A673 (cell line): ENCODE results near the gene ZNF716. TPM values are rescaled to one million over a fixed set of nuclear protein-coding genes. Genes with fewer than 3 reads are reported as not detected.

Experiments used
- BruUV-seq: library from RNA; stranded (reverse); fragments of 400-500 nt; replicated peaks from 2 replicates; lab custom pipeline; 2021; lab: Mats Ljungman, UMichigan
- CTCF ChIA-PET: fragments of 300-600 bp; sonication (Branson Sonifier 250); formaldehyde crosslinking; loops from one replicate; lab custom pipeline; 2022; ENCODE audit warnings: antibody characterized with exemption; lab: Charles Lee
- POLR2A ChIA-PET: fragments of 300-600 bp; sonication (Branson Sonifier 250); formaldehyde crosslinking; loops from one replicate; lab custom pipeline; 2022; ENCODE audit warnings: antibody characterized with exemption; ENCODE audit not compliant: low non-redundant PET; lab: Charles Lee
- DNase-seq: peaks from one replicate; pipeline ENCODE4 v3.0.0-alpha.2; 2015; ENCODE audit warnings: low spot score
- H3K27ac ChIP-seq: fragments of 200-600 bp; sonication (generic); 2 replicates; pipeline ENCODE4 v1.5.1; 2016; ENCODE audit warnings: mixed run types, low read depth, mild to moderate bottlenecking, mixed read lengths, antibody characterized with exemption, low read length; ENCODE audit not compliant: poor library complexity, severe bottlenecking
- H3K27me3 ChIP-seq: fragments of 200-600 bp; sonication (generic); replicated peaks from 2 replicates; pipeline ENCODE4 v1.6.1; 2017; ENCODE audit warnings: mixed run types, low read depth, mild to moderate bottlenecking, mixed read lengths, antibody characterized with exemption, low read length; ENCODE audit not compliant: insufficient read depth, poor library complexity
- H3K36me3 ChIP-seq: fragments of 200-600 bp; sonication (generic); 2 replicates; pipeline ENCODE4 v1.6.1; 2016; ENCODE audit warnings: mixed run types, mild to moderate bottlenecking, mixed read lengths, antibody characterized with exemption, low read length; ENCODE audit not compliant: insufficient read depth, poor library complexity, severe bottlenecking
- H3K4me1 ChIP-seq: fragments of 200-600 bp; sonication (generic); 2 replicates; pipeline ENCODE4 v1.6.1; 2017; ENCODE audit warnings: mixed run types, mild to moderate bottlenecking, mixed read lengths, antibody characterized with exemption, low read length; ENCODE audit not compliant: insufficient read depth, poor library complexity, severe bottlenecking
- H3K4me3 ChIP-seq: fragments of 200-600 bp; sonication (generic); 2 replicates; pipeline ENCODE4 v1.5.1; 2016; ENCODE audit warnings: low read depth, mixed run types, mild to moderate bottlenecking, mixed read lengths, low read length; ENCODE audit not compliant: poor library complexity, severe bottlenecking
- H3K9me3 ChIP-seq: fragments of 200-600 bp; sonication (generic); 2 replicates; pipeline ENCODE4 v1.6.1; 2016; ENCODE audit warnings: mixed run types, low read depth, mild to moderate bottlenecking, mixed read lengths, antibody characterized with exemption, low read length; ENCODE audit not compliant: poor library complexity, severe bottlenecking
- EZH2 ChIP-seq: fragments of 200-600 bp; sonication (generic); IDR thresholded peaks from 2 replicates; pipeline ENCODE4 v1.6.1; 2017; ENCODE audit warnings: borderline replicate concordance, low read depth, mild to moderate bottlenecking, mixed read lengths, antibody characterized with exemption, low read length; ENCODE audit not compliant: poor library complexity, severe bottlenecking
- intact Hi-C: fragments of 100-400 bp; cut with micrococcal nuclease; formaldehyde crosslinking; loops from one replicate; pipeline ENCODE4 v1.10.0; 2022; ENCODE audit not compliant: unreplicated experiment
- microRNA-seq: library from miRNA; unstranded; fragments of <30 nt; microRNA quantifications from one replicate; pipeline ENCODE4 v1.2.0, GENCODE V29; 2021
- total RNA-seq: library from RNA; stranded (reverse); gene quantifications from 2 replicates; pipeline ENCODE4 v1.2.3, GENCODE V29; 2021
- TF ChIP-seq, protein P1 (sequence below): fragments of 300-800, 200-600 bp; sonication (generic); conservative IDR thresholded peaks from 2 replicates; pipeline ENCODE4 v1.5.1; 2017; ENCODE audit warnings: low read depth, mild to moderate bottlenecking, antibody characterized with exemption, low read length, moderate library complexity, mixed read lengths

Gene ZNF716
- total RNA-seq, 1 experiment from 2014 or later: not detected

- H3K4me1 ChIP-seq: no peaks in the 10 kb centered on the region
- TF ChIP-seq EZH2: no peak
- TF ChIP-seq, protein P1, sequence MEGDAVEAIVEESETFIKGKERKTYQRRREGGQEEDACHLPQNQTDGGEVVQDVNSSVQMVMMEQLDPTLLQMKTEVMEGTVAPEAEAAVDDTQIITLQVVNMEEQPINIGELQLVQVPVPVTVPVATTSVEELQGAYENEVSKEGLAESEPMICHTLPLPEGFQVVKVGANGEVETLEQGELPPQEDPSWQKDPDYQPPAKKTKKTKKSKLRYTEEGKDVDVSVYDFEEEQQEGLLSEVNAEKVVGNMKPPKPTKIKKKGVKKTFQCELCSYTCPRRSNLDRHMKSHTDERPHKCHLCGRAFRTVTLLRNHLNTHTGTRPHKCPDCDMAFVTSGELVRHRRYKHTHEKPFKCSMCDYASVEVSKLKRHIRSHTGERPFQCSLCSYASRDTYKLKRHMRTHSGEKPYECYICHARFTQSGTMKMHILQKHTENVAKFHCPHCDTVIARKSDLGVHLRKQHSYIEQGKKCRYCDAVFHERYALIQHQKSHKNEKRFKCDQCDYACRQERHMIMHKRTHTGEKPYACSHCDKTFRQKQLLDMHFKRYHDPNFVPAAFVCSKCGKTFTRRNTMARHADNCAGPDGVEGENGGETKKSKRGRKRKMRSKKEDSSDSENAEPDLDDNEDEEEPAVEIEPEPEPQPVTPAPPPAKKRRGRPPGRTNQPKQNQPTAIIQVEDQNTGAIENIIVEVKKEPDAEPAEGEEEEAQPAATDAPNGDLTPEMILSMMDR: no peak
- H3K4me3 ChIP-seq: no peak overlapping the region
- H3K9me3 ChIP-seq: peaks cover 17% of the 10 kb centered on the region
- intact Hi-C loops: no loop called here
- no TSS peak for BruUV-seq
- no peak overlapping the region for H3K27ac ChIP-seq
- no peaks in the 10 kb centered on the region for H3K36me3 ChIP-seq
- no peak for DNase-seq
- ChIA-PET POLR2A (no interaction called here), CTCF (no interaction called here)
- no peaks in the 10 kb centered on the region for H3K27me3 ChIP-seq
These were observed 55.2 kb downstream of the ZNF716 start for GRCh38 chr7:57505176-57505575.

Small RNA genes within 50 kb of the gene (microRNA-seq; reads per million reads assigned to microRNA genes)
- gene MIR3147: not detected
